Sciatic nerve (tissue), 2 donors: Measurements from ENCODE around the gene DTD1. TPM values are rescaled to one million over a fixed set of nuclear protein-coding genes. Genes with fewer than 3 reads are reported as not detected.

Experiments used
- ATAC-seq: fragments of 200-7000 bp; cut with Tn5 transposase; one replicate; pipeline ENCODE4 v1.9.1; 2020; ENCODE audit warnings: mild to moderate bottlenecking, moderate library complexity
- DNase-seq: peaks from one replicate; pipeline ENCODE4 v3.0.0-alpha.2; 2020; ENCODE audit warnings: low spot score
- intact Hi-C: fragments of 100-400 bp; cut with DNase I; formaldehyde crosslinking; loops from one replicate; pipeline ENCODE4 v1.14.2; 2022
- total RNA-seq: library from RNA; stranded (reverse); fragmentation: NEBNext Ultra II Directional; extraction: Animal tissue kit (Norgen Biotek cat#: 25700); gene quantifications from one replicate; pipeline ENCODE4 v1.2.1, GENCODE V29; 2021
- donor health status: DM: no; HTN: no; CAD: no.
- donor health status: DM: no; HTN: no; CAD: no.

Gene DTD1
- total RNA-seq, 1 donor from 2014 or later: 31.6 TPM

DNA sequence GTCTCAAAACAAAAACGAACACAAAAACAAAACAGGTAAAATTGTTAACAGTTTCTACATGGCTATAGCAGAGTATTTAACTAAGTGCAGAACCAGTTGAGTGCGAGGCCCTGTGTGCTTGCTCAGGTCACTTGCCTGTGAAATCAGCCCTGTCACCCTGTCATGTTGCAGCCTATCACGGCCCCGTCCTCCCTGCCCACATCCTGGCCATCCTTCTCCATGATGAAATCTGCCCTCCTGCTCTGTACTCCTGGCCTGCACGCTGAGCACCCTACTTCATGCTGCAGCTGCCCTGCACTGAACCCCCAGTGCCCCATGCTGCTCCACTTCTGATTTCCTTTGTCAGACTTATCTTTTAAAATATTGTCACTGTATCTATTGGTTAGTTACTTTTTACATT lies 62.4 kb downstream of the DTD1 start:
- no peak for ATAC-seq
- intact Hi-C loops: no loop called here
- DNase-seq: no peak

DNA sequence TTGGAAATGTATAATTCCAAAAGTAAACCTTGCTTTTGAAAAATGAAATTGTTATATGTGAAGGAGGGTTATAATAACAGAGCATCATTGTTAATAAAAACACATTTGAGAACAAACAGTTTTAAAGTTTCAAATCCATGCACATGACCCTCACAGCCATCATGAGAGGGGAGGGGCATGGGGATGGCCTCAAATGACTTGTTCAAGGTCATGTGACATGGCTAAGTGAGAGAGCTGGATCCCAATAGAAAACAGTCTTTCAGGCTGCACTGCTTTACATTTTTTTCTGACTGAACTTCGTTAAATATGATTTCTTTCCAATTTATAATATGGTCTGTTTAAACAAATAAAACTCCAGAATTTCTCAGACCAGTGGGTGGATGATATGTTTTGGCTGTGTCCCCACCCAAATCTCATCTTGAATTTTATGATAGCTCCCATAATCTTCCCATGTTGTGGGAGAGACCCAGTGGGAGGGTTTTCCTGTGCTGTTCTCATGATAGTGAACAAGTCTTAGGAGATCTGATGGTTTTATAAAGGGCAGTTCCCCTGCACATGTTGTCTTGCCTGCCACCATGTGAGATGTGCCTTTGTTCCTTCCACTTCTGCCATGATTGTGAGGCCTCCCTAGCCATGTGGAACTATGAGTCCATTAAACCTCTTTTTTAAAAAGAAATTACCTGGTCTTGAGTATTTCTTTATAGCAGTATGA lies 66.0 kb downstream of the DTD1 start:
- ATAC-seq: no peak

DNA sequence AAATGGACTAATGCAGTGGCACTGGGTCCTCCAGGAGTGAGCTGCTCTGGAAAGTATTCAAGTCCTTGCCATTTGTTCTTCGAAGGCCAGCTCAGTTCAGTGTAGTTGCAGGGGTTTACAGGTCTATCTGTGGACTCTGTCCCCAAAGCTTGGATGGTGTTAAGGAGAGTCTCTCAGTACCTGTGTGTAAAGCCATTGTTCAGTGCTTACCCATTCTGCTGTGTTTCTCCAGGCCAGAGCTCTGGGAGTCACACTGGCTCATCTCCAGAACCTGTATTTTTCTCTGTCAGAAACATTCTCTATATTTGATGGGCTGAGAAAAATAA lies 66.6 kb downstream of the DTD1 start:
- no peak for DNase-seq
- ATAC-seq: no peak
- intact Hi-C loops: no loop called here

More for the DNA sequence above, 66.0 kb downstream of the DTD1 start:
- DNase-seq: no peak
- intact Hi-C loops: no loop called here

DNA sequence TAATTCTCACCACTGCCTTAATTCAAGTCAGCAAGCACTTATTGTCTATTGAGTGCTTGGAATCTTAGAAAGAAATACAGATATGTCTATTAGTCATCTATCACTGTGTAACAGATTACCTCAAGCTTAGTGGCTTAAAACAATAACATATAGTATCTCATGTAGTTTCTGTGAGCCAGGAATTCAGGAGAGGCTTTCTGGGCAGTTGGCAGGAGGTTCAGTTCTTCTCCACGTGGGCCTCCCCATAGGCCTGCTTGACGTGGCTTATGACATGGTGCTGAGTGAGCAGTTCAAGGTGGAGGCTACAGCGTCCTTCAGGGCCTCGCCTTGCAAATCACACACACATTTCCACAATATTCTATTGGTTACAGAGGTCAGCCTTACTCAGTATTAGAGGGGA lies 69.7 kb downstream of the DTD1 start:
- intact Hi-C loops: no loop called here
- no peak for ATAC-seq

DNA sequence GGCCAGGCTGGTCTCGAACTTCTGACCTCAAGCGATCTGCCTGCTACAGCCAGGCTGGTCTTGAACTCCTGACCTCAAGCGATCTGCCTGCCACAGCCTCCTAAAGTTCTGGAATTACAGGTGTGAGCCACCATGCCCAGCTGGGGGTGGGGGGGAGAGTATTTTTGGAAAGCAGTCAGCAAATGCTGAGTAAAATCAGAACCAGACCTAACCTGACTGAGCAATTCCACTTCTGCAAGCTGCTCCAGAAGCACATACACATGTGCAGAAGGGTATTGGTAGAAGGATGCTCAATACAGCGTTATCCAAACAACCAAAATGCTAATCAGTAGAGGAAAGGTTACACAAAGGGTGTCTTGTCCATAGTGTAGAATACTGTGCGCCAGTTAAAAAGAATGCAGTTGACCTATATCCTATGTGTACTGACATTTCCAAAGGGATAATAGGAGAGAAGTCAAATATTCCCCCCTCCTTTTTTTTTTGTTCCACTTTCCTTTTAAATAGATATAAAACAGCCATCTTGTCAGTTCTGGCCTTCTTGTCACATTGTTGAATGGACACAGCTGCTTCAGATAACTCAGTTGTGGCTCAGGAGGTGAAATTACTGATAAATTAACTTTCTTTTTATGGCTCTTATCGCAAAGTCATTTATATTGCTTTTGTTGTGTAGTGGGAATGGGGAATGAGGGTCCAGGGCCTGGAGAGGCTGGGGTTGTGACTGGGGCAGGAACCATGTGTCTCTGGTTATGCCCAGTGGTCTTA lies 74.6 kb downstream of the DTD1 start:
- intact Hi-C loops: loop anchor here (10.0 kb wide), 1 partner anchor 1508 kb away; no protein-coding TSS in a partner anchor
- ATAC-seq (no peak), DNase-seq (no peak)

More for the DNA sequence above, 69.7 kb downstream of the DTD1 start:
- DNase-seq: no peak

DNA sequence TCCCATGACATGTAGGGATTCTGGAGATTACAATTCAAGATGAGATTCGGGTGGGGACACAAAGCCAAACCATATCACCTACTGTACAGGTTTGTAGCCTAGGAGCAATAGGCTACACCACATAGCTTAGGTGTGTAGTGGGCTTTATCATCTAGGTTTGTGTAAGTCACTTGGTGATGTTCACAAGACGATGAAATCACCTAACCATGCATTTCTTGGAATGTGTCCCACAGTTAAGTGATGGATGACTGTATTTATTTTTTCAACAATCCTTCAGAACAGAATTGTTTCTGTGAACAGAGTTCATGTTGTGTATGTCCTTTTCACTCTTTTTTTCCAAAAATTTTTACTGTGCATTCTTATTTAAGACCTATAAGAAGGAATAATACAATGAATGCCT lies 76.1 kb downstream of the DTD1 start:
- intact Hi-C loops: loop anchor here (10.0 kb wide), 1 partner anchor 1509 kb away; no protein-coding TSS in a partner anchor
- DNase-seq: no peak

DNA sequence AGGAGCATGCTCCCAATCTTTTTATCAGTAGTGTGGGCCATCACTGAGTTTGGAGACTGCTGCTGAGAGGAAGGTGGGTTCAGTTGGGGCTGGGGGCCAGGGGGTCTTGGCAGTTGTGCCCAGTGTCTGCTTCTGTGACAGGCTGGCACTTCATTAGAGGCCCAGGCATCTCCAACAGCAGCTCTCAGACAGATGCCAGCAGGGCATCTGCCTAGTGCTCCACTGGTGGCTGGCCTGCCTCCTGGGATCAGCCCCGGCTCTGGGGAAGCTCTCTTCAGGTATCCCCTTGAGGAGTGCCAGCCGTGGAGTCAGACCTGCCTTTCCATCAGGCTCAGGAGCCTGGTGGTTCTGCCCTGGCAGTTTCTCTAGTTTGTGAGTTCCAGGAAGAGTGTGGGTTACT lies 77.3 kb downstream of the DTD1 start:
- no peak for DNase-seq
- intact Hi-C loops: loop anchor here (10.0 kb wide), 1 partner anchor 1510 kb away; no protein-coding TSS in a partner anchor
- no peak for ATAC-seq

More for the DNA sequence above, 76.1 kb downstream of the DTD1 start:
- no peak for ATAC-seq

DNA sequence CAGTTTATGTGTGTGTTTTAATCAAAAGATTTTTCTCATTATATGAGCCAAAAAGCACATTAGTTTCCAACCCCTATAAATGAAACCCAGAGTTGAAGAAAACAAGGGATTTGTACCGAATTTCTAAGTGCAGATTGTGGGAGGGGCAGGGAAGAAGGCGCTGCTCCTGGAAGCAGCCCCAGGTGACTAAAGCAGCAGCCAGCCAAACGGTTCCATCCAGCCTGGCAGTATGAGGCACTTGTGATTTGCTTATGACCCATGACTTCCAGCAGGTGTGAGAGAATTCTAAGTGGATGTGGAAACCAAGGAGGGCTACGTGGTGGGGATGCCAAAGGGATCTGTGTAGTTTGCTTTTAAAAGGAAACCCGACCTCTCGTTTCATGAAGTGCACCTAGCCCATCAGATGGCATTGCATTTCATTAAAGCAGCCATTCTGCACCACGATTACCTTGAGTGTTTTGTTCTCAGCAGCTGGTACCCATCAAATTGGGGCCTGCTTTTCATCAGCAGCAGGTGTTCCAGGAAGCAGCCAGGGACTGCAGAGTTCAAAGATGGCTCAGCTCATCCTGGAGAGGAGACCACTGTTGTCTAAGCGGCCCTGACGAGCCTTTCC lies 79.1 kb downstream of the DTD1 start:
- ATAC-seq (no peak), DNase-seq (no peak)
- intact Hi-C loops: loop anchor here (10.0 kb wide), 1 partner anchor 1512 kb away; no protein-coding TSS in a partner anchor

DNA sequence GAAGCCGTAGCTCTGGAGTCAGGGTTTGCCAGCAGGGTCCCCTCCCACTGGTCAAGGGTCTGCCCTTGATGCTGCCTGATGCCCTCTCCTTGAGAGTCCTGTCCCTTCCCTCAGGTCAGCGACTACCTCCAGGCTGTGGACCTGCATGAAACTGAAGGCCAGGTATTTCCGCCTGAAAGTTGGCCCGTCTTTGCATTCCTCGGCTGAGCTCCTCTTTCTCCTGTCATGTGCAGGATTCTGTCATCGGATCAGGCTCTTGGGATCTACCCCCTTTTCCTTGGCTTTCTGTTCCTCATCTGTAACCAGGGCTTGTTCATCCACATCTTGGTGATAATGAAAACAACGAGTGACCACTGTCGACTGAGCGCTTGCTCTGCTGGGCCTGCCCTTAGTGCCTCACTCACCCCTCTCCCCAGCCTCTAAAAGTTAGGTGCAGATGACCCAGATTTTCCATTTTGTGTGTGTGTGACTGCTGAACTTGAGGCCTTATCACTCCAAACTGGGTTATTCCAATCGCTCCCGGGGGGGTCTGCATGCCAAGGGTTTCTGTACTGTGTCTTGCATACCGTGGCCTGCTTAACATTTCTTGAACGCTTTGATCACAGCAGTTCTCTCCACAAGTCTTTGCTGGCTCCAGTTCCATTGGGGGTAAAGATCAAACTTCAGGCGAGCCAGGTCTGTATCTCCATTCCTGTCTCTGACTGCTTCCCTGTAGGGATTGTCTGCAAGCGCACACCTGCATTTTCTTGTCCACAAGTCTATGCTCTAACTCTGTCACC lies 81.6 kb downstream of the DTD1 start:
- ATAC-seq (no peak), DNase-seq (no peak)
- intact Hi-C loops: loop anchor here (10.0 kb wide), 1 partner anchor 1515 kb away; no protein-coding TSS in a partner anchor

DNA sequence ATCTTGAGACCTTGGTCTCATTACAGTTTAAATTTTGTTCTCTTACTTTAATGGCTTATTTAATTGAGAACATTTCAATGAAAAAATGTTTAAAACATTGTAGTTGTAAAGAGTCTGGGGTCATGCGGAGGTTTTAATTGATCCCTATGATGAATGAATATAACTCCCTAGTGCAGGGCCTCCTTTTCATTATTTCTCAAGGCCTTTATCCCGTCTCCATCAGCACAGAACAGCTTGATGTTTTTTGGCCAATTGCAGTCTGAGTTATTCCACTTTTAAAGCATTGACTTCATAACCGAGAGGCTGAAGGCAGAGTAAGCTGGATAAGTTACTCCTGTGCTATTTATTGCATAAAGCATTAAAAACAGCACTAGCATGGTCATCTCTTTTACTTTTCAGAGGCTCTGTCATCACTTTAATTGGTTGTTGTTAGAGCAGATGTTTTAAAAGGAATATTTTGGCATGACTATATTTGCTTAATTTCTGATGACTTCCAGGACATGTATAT lies 83.4 kb downstream of the DTD1 start:
- intact Hi-C loops: no loop called here
- ATAC-seq (no peak), DNase-seq (no peak)

DNA sequence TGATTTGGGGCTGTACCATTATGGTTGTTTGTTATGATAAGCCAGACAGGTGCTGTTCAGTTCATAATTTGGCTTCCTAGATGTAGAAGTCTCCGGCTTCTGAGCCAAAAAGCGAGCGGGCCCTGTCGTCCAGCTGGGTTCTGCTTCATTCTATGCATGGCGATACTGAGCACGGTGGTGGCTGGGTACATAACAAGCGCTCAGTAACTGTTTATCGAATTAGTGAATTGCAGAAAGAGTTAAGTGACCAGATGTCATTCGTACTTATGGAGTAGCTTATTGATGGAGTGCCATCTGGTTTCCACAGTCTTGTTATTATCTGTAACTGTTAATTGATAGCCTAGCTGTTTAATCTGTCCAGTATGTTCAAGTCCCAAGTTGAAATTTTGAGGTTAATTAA lies 85.0 kb downstream of the DTD1 start:
- no peak for ATAC-seq
- DNase-seq: no peak
- intact Hi-C loops: no loop called here

DNA sequence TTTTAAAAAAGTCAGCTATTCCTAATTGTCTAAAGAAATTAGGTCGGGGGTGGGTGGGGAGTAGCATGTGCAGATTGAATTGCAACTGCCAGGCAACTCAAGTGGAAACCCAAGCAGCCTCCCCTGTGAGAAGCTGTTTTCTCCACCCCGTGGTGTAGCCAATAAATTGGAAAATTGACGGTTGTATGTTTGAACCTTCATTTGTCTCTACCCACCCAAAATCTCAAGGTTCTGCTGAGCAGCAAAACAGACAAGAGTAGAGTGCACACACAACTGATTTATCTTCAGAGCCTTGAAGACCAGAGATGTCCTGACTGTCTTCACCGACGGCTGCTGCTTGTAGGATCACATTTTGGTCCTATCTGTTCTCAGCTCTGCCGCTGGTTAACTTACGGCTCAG lies 88.5 kb downstream of the DTD1 start:
- DNase-seq (no peak), ATAC-seq (no peak)
- intact Hi-C loops: no loop called here

DNA sequence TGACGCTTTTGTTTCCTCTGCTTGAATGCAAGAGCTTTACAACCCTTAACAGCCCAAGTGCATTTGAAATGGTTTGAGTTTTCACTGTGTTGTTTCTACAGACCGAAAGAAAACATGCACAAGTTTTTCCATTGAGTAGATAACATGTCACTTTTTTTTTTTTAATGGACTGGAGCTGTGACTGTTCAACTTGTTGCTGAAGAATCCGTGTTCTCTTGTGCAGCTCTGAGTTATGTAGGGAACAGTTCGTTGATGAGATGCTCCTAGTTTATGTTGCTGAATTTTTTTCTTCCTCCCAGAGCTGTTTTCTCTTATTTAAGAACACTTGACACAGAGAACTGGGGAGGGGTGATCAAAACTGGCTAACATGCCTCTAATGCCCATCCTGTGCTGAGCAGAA lies 89.3 kb downstream of the DTD1 start:
- intact Hi-C loops: no loop called here
- ATAC-seq: no peak

DNA sequence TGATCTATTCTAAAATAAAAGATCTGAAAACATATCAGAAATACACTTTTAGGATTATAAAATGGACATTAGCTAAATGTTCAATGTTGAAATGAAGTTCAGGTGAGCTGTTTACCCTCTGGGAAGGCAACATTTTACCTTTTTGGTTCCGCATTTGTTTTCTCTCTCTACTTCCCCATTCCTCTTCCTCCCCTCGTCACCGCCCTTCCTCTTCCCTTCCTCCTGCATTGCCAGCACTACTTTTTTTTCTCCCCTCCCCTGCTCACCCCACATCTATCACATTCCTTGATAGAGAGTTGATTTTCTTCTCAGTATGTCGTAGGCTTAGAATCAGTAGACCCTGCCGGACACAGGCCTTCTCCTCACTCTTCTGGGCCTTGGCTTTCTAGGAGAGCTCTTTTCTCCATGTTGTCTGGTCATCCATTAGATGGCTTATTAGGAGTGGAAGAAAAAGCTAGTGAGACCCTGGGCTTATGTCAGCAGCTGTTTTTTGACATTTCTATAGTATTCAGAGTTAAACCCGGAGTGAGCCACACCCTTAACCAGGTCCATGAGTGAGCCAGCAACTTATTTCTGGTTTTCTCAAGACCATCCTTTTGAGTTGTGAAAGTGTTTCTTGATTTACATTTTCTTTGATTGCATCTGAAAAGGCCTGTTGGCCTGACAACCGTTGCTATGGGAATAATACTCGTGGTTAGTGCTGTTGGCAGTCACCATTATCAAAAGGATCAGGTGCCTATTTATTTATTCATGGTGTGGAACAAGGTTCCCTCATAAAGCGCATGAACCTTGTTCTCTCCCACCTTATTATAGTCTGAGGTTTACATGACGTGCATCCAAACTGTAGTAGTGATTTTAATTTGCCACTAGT lies 90.9 kb downstream of the DTD1 start:
- ATAC-seq (no peak), DNase-seq (no peak)
- intact Hi-C loops: no loop called here

More for the DNA sequence above, 89.3 kb downstream of the DTD1 start:
- no peak for DNase-seq

DNA sequence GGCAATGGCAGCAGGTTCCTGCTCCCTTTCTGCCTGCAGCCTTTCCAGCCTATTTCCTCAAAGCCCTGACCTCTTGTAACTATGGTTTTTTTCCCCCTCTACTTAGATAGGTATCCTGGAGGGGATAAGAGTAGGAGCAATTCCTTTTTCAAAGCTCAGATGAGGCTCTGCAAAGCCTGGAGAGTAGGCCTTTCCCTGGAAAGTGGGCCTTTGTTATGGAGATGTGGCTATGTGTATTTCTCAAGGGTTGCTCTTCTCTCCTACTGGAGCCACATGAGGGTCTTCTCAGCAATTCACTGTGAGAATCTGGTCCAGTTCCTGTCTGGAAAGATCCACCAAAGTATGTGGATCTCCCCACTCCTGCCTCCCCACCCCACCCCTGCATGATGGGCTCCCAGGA lies 96.0 kb downstream of the DTD1 start:
- ATAC-seq (no peak), DNase-seq (no peak)
- intact Hi-C loops: no loop called here

DNA sequence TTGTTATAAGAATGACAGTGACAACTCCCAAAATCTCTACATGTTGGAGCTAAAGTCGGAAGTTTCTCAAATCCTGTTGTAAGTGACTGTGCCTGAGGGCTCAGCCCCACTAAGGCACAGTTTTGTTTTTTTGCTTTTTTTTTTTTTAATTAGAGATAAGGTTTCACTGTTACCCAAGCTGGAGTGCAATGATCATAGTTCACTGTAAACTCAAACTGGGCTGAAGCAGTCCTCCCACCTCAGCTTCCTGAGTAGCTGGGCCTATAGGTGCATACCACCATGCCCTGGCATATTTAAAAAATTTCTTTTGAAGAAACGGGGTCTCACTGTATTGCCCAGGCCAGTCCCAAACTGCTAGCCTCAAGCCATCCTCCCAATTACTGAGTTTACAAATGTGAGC lies 96.9 kb downstream of the DTD1 start:
- ATAC-seq (no peak), DNase-seq (no peak)
- intact Hi-C loops: no loop called here

DNA sequence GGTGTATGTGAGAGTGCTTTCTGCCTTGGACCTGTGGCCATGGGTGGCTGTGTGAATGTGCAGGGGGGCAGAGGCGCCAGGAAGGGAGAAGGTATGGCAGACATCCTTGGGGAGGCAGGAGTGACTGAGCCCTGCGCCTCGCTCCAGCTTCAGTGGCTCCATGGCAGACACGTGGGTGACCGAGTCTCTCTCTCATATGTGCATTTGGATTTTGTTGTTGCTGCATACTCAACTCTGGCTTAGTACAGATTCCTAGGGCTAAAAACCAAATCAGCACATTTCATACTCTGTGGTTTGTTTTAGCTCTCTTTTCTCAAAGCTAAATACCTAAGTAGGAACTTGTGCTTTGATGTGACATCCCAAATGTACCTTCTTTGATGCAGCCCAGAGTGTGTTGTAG lies 97.6 kb downstream of the DTD1 start:
- intact Hi-C loops: no loop called here
- DNase-seq (no peak), ATAC-seq (no peak)

DNA sequence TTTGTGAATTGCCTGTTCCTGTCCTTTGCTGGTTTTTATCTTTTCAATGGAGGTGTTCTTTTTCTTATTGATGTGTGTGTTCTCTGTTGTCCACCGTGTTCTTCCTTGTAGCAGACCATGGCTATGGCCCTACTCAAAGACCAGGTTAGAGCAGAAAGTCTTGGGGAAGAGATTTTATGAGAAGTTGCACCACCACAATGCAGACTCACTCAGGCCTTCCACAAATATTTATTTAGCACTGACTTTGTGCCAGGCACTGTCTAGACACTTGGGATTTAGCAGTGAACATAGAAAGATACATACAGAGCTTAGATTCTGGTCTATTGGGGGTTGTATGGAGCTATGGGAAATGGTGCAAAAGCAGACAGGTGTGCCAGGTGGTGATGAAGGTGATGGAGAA lies 98.8 kb downstream of the DTD1 start:
- DNase-seq (no peak), ATAC-seq (no peak)
- intact Hi-C loops: no loop called here
